ENCODE results near the gene PGBD5.

Gene PGBD5

GRCh38 chr1:230371923-230372703 lies 54.0 kb downstream of the PGBD5 start:
- DNase-seq = no peak

- DNase-seq = no peak
Observed at GRCh38 chr1:230370109-230370508, 56.0 kb downstream of the PGBD5 start.

- DNase-seq = no peak
Observed at GRCh38 chr1:230368871-230369270, 57.3 kb downstream of the PGBD5 start.

GRCh38 chr1:230368363-230368762 lies 57.8 kb downstream of the PGBD5 start:
- no peak for DNase-seq

GRCh38 chr1:230366504-230366915 lies 59.6 kb downstream of the PGBD5 start:
- DNase-seq = no peak

- DNase-seq = no peak
Observed at GRCh38 chr1:230365723-230366307, 60.3 kb downstream of the PGBD5 start.

- DNase-seq = no peak
Observed at GRCh38 chr1:230362949-230363348, 63.2 kb downstream of the PGBD5 start.

GRCh38 chr1:230361941-230362340 lies 64.2 kb downstream of the PGBD5 start:
- no peak for DNase-seq

GRCh38 chr1:230359992-230360668 lies 66.0 kb downstream of the PGBD5 start:
- DNase-seq = no peak

- DNase-seq = no peak
Observed at GRCh38 chr1:230356869-230357794, 69.0 kb downstream of the PGBD5 start.

GRCh38 chr1:230356190-230356589 lies 69.9 kb downstream of the PGBD5 start:
- no peak for DNase-seq

- DNase-seq = no peak
Observed at GRCh38 chr1:230355594-230355993, 70.5 kb downstream of the PGBD5 start.

- DNase-seq = no peak
Observed at GRCh38 chr1:230355128-230355527, 71.0 kb downstream of the PGBD5 start.

- DNase-seq = no peak
Observed at GRCh38 chr1:230354005-230354404, 72.1 kb downstream of the PGBD5 start.

GRCh38 chr1:230352537-230352936 lies 73.6 kb downstream of the PGBD5 start:
- DNase-seq = no peak

GRCh38 chr1:230351983-230352382 lies 74.1 kb downstream of the PGBD5 start:
- no peak for DNase-seq

GRCh38 chr1:230351514-230351913 lies 74.6 kb downstream of the PGBD5 start:
- DNase-seq = no peak

- DNase-seq = no peak
Observed at GRCh38 chr1:230350208-230350921, 75.8 kb downstream of the PGBD5 start.

GRCh38 chr1:230349020-230349393 lies 77.1 kb downstream of the PGBD5 start:
- no peak for DNase-seq

- no peak for DNase-seq
Observed at GRCh38 chr1:230348386-230349019, 77.6 kb downstream of the PGBD5 start.

GRCh38 chr1:230347896-230348295 lies 78.2 kb downstream of the PGBD5 start:
- DNase-seq = no peak

Measured in activated T-cell treated with anti-CD3 and anti-CD28 coated beads for 4 hours (primary cell).